Measurements from ENCODE around the gene LYSMD4.
A peak's percentile ranks its signal among the peaks of the same experiment; 100 is the strongest.

The LYSMD4 gene

GRCh38 chr15:99735868-99736267 lies 2.6 kb upstream of the LYSMD4 start:
- no peak for TF ChIP-seq CTCF (IDR thresholded peaks at IDR 0.05)

- TF ChIP-seq CTCF (IDR thresholded peaks at IDR 0.05): no peak
Measured at GRCh38 chr15:99734575-99734974, 1.3 kb upstream of the LYSMD4 start.

DNA sequence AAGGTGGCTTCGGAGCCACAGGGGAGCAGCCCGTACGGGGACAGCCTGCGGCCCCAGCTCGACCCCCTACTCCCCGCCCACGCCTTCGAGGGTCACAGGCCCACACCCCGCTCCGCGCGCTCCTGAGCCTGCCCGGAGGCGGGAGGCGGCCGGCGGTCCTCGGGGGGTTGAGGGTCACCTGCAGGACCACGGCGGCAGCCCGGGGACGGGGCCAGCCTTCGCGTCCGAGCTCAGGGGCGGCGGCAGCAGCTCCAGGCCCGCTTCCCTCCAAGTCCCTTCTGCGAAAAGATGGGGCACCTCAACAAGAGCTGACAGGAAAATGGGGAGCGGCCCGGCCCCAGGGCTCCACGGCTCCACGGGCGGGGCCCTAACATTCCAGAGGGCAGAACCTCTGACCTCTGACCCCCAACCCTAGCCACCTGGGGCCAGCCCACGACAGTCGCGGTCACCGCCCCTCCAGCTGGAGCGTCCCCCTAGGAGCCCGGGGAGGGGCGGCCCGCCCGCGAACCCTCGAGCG lies 428 bp downstream of the LYSMD4 start:
- no peak for TF ChIP-seq CTCF (IDR thresholded peaks at IDR 0.05)

DNA sequence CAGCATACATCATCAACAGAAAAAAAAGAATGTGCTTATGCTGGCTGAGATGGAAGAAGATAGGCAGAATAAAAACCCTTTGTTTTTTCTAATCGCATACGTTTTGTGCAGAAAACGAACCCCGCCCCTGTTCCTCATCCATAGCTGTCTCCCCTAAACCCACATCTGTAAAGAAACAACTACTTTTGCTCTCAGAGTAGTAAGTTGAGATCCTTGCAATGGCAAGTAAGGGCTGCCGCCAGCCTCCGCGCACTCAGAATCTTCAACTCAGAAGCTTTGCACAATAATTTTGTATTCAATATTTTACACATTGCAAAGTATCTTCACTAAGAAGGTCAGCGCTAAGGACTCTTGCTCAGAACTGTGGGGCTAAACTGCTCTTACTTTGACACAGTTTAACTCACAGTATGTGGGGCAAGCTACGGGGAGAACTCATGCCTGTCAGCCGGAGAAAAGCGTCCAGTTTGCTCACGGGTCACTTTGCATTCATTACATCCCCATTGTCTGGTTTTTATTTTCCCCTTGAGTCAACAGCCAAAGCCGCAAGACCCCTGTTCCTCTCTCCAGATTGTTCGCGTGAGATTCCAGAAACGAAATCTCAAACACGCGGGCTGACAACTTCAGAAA lies 1.0 kb downstream of the LYSMD4 start:
- no peak for TF ChIP-seq CTCF (IDR thresholded peaks at IDR 0.05)

- TF ChIP-seq CTCF (IDR thresholded peaks at IDR 0.05): no peak
Measured at GRCh38 chr15:99731336-99732123, 1.7 kb downstream of the LYSMD4 start.

GRCh38 chr15:99729920-99730319 lies 3.3 kb downstream of the LYSMD4 start:
- TF ChIP-seq CTCF (IDR thresholded peaks at IDR 0.05): peak; percentile 51

DNA sequence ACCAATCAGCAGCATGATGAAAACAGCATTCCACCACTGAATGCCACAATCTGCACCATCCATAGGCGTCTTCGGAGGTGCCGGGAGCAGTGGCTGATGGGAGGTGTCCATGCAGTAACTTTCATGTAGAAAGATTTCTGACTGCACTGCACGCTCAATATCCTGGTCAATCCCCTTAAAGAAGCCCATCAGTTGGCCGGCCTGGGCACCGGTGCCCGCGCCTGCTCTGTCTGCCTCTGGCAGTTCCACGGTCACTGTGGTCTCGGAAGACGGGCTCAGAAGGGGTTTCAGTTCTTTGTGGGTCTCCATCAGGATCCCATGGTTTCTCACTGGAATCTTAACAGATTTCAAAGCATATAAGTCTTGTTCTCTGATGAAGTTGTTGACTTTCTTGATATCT lies 3.9 kb downstream of the LYSMD4 start:
- TF ChIP-seq CTCF (IDR thresholded peaks at IDR 0.05): no peak
